Upper lobe of left lung (tissue), 6 donors: ENCODE measurements around the gene CCDC7. TPM values are rescaled to one million over a fixed set of nuclear protein-coding genes. Genes with fewer than 3 reads are reported as not detected.
"Not testable (repeated sequence)": the region's sequence is repeated elsewhere in the genome, so short reads cannot be mapped to it uniquely, and the experiment has no call there.

Experiments
- ATAC-seq, 2 donors: fragments of 200-7000 bp; cut with Tn5 transposase; one replicate each; pipeline ENCODE4 v1.9.1; 2022; ENCODE audit warnings: mild to moderate bottlenecking in 2 of 2, moderate library complexity in 2 of 2; ENCODE audit not compliant: low FRiP score in 2 of 2
- DNase-seq, 2 donors: peaks; one replicate each; pipeline ENCODE4 v3.0.0-alpha.2; 2019 to 2020
- H3K27ac ChIP-seq, 4 donors: fragments of 200-600 bp; sonication (generic); one replicate each; pipeline ENCODE4 v1.5.1; 2016 to 2019
- H3K27me3 ChIP-seq, 4 donors: fragments of 200-600 bp; sonication (generic); one replicate each; pipeline ENCODE4 v1.5.1; 2017 to 2019
- H3K36me3 ChIP-seq, 4 donors: fragments of 200-600 bp; sonication (generic); one replicate each; pipeline ENCODE4 v1.5.1; 2016 to 2019
- H3K4me1 ChIP-seq, 4 donors: fragments of 200-600 bp; sonication (generic); one replicate each; pipeline ENCODE4 v1.5.1; 2018 to 2019
- H3K4me3 ChIP-seq, 4 donors: fragments of 200-600 bp; sonication (generic); one replicate each; pipeline ENCODE4 v1.5.1; 2017 to 2019; ENCODE audit warnings: mild to moderate bottlenecking in 2 of 4, moderate library complexity in 1 of 4
- H3K9me3 ChIP-seq, 4 donors: fragments of 200-600 bp; sonication (generic); one replicate each; pipeline ENCODE4 v1.5.1; 2018 to 2019
- CTCF ChIP-seq, 6 experiments: fragments of 450-650 bp in 4 of 6; fragments of 200-600 bp in 2 of 6; sonication (generic) in 2 of 6; IDR thresholded peaks; one replicate each; pipeline ENCODE4 v1.5.1; 2016 to 2019; ENCODE audit warnings: antibody characterized with exemption in 6 of 6
- EP300 ChIP-seq, 4 donors: sonication (generic); formaldehyde crosslinking; IDR thresholded peaks; one replicate each; pipeline ENCODE4 v1.5.1; 2017; ENCODE audit warnings: antibody characterized with exemption in 4 of 4, control low read depth in 2 of 4
- POLR2A ChIP-seq, 4 donors: fragments of 450-650 bp; IDR thresholded peaks; one replicate each; pipeline ENCODE4 v1.5.1; 2016 to 2017; ENCODE audit warnings: antibody characterized with exemption in 4 of 4, mild to moderate bottlenecking in 2 of 4
- POLR2AphosphoS5 ChIP-seq, 2 donors: sonication (generic); formaldehyde crosslinking; IDR thresholded peaks; one replicate each; pipeline ENCODE4 v1.5.1; 2017; ENCODE audit warnings: antibody characterized with exemption in 2 of 2
- WGBS, 2 donors: methylation state at CpG; one replicate each; pipeline ENCODE4 v1.1.5; 2017 to 2018; 5-methylcytosine and 5-hydroxymethylcytosine counted together
- total RNA-seq, 6 donors: library from RNA; depleted of rRNA in 4 of 6; stranded (reverse); fragments of >200 nt in 4 of 6; gene quantifications; one replicate each; pipeline versions ENCODE4 v1.1.0 to v1.2.1, GENCODE V29; 2016 to 2021
- donor health status: DM: no; HTN: no; CAD: no; lungs with moderate emphysema.
- donor health status: DM: no; HTN: yes; CAD: no; lungs with severe emphysema.

Gene CCDC7
- total RNA-seq, 6 donors from 2014 or later: 6.4 to 39.8 (median 18.0) TPM

GRCh38 chr10:32687116-32687515 is 241.2 kb downstream of the CCDC7 start:
- ATAC-seq: no peak

GRCh38 chr10:32687546-32687945 is 241.6 kb downstream of the CCDC7 start:
- ATAC-seq (no peak), DNase-seq (no peak)
- Histone ChIP-seq H3K4me3 (no peak overlapping the region), H3K9me3 (no peaks in the 10 kb centered on the region), H3K27ac (no peak overlapping the region), H3K4me1 (no peaks in the 10 kb centered on the region), H3K27me3 (no peaks in the 10 kb centered on the region), H3K36me3 (no peaks in the 10 kb centered on the region)
- TF ChIP-seq POLR2AphosphoS5 (IDR thresholded peaks at IDR 0.05) (no peak), CTCF (IDR thresholded peaks at IDR 0.05) (no peak), EP300 (IDR thresholded peaks at IDR 0.05) (no peak), POLR2A (IDR thresholded peaks at IDR 0.05) (no peak)
- 78 to 81% methylated on average over 2 of the region's 2 CpGs for WGBS, 2 donors

More at GRCh38 chr10:32687116-32687515, 241.2 kb downstream of the CCDC7 start:
- H3K27me3 ChIP-seq: no peaks in the 10 kb centered on the region
- H3K27ac ChIP-seq: no peak overlapping the region
- no peaks in the 10 kb centered on the region for H3K36me3 ChIP-seq
- no peaks in the 10 kb centered on the region for H3K9me3 ChIP-seq
- H3K4me3 ChIP-seq: no peak overlapping the region
- TF ChIP-seq CTCF (IDR thresholded peaks at IDR 0.05): no peak
- H3K4me1 ChIP-seq: no peaks in the 10 kb centered on the region
- no peak for DNase-seq

GRCh38 chr10:32692174-32692573 is 246.2 kb downstream of the CCDC7 start:
- ATAC-seq (no peak), DNase-seq (no peak)
- TF ChIP-seq CTCF (IDR thresholded peaks at IDR 0.05) (no peak), EP300 (IDR thresholded peaks at IDR 0.05) (no peak)
- Histone ChIP-seq H3K4me1 (no peaks in the 10 kb centered on the region), H3K27me3 (no peaks in the 10 kb centered on the region), H3K27ac (no peak overlapping the region), H3K36me3 (no peaks in the 10 kb centered on the region), H3K4me3 (no peak overlapping the region), H3K9me3 (peaks cover 0 to 3% (median 0%) of the 10 kb centered on the region in 4 donors)
- WGBS, 2 donors: 67 to 81% methylated on average over 1 of the region's 1 CpG

- no peak for ATAC-seq
- TF ChIP-seq POLR2AphosphoS5 (IDR thresholded peaks at IDR 0.05) (no peak), POLR2A (IDR thresholded peaks at IDR 0.05) (no peak), CTCF (IDR thresholded peaks at IDR 0.05) (no peak), EP300 (IDR thresholded peaks at IDR 0.05) (no peak)
Measured at GRCh38 chr10:32693441-32693979, 247.6 kb downstream of the CCDC7 start.

GRCh38 chr10:32699683-32700082 is 253.7 kb downstream of the CCDC7 start:
- not testable (repeated sequence) for H3K27me3 ChIP-seq, ATAC-seq, H3K4me1 ChIP-seq, H3K27ac ChIP-seq, H3K4me3 ChIP-seq, H3K36me3 ChIP-seq, DNase-seq, H3K9me3 ChIP-seq
- WGBS, 2 donors: 84 to 97% methylated on average over 2 of the region's 2 CpGs

More at GRCh38 chr10:32693441-32693979, 247.6 kb downstream of the CCDC7 start:
- WGBS, 2 donors: 89 to 92% methylated on average over 4 of the region's 4 CpGs
- Histone ChIP-seq H3K4me3 (no peak overlapping the region), H3K4me1 (no peaks in the 10 kb centered on the region), H3K36me3 (no peaks in the 10 kb centered on the region), H3K27me3 (no peaks in the 10 kb centered on the region), H3K9me3 (peaks cover 0 to 6% (median 1%) of the 10 kb centered on the region in 4 donors), H3K27ac (no peak overlapping the region)
- DNase-seq: no peak
